ENCODE results near the gene UBE2O.

The UBE2O gene

DNA sequence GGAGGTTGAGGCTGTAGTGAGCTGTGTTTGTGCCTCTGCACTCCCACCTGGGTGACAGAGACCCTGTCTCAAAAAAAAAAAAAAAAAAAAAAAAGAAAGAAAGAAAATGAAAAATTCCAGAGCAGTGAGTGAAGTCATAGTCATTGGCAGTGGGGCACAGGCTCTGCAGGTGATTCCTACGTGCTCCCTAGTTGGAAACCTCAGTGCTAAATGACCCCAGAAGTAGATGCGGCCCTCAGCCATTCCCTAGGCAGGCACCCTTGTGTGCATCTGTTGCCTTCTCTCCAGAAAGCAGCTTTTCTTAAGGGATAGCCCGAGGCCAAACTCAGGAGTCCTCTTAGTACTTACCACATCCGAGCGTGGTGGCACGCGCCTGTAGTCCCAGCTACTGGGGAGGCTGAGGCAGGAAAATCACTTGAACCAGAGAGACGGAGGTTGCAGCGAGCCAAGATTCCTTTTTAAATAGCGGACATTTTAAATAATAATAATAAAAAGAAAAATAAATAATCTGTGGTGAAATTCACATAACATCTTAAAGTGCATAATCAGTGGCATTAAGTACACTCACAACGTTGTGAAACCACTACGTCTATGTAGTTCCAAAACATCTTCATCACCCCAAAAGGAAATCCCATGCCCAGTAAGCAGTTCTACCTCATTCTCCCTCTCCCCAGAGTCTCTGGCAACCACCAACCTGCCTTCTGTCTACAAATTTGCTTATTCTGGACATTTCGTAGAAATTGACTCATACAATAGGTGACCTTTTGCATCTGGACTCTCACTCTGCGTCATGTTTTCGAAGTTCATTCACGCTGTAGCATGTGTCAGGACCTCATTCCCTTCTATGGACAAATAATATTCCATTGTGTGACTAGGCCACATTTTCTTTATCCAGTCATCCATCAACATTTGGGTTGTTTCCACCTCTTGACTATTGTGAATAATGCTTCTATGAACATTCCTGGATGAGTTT is 81.0 kb downstream of the UBE2O start:
- Histone ChIP-seq H3K9me3 (replicated peaks in 1 of 11) (no peaks in the 10 kb centered on the region), H3K27me3 (no peaks in the 10 kb centered on the region), H3K4me1 (peaks cover 6 to 52% (median 48%) of the 10 kb centered on the region in 10 experiments), H3K4me3 (no peak overlapping the region), H3K9ac (no peak overlapping the region), H3K27ac (no peak overlapping the region), H3K36me3 (no peaks in the 10 kb centered on the region), H3K4me2 (peak overlapping the region in 4 of 11 experiments; percentile 68 to 75 (median 72); a peak in 4 of 22 replicates), H4K20me1 (no peaks in the 10 kb centered on the region)
- TF ChIP-seq Cebpa-rat (IDR thresholded peaks at IDR 0.05): no peak

DNA sequence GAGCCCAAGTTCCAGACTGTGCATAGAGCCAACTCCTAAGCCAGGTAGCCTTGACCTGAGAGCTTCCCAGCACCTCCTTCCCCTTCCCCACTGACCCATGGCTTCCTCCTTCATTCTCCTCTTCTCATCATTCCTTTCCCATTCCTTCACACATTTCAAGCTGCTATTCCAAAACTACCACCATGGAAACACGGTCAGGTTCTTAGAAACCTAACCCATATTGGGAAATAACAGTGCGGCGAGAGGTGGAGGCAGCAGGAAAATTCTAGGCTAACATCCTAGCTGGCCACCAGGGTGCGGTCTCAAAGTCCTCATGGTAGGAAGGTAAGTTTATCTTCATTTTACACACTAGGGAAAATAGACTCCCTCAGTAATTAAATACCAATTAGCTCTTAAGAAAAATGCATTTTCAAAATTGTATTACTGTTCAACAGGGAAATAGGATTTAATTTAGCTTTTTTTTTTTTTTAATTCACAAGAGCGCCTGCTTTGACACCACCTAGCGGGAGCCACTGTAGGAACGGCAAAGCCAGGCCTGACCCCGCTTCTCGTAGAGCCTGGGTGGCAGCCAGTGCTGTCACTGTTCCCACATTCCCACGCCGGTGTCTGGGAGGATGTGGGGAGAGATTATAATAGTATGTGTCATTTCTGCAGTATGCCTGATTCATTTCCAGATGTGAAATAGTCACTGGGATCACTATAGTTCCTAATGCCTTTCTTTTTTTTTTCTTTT is 82.5 kb downstream of the UBE2O start:
- Histone ChIP-seq H3K4me2 (peak overlapping the region in 9 of 11 experiments; percentile 33 to 77 (median 68); a peak in 18 of 22 replicates), H3K9me3 (replicated peaks in 1 of 11) (no peaks in the 10 kb centered on the region), H3K4me1 (peaks cover 6 to 52% (median 48%) of the 10 kb centered on the region in 10 experiments), H4K20me1 (no peaks in the 10 kb centered on the region), H3K27ac (no peak overlapping the region), H3K36me3 (no peaks in the 10 kb centered on the region), H3K4me3 (no peak overlapping the region), H3K27me3 (no peaks in the 10 kb centered on the region), H3K9ac (0 out of 22 replicates have a peak overlapping the region, but pooled peaks of 1 of the 11 experiments have one; percentile 4)
- TF ChIP-seq Cebpa-rat (IDR thresholded peaks at IDR 0.05): no peak

DNA sequence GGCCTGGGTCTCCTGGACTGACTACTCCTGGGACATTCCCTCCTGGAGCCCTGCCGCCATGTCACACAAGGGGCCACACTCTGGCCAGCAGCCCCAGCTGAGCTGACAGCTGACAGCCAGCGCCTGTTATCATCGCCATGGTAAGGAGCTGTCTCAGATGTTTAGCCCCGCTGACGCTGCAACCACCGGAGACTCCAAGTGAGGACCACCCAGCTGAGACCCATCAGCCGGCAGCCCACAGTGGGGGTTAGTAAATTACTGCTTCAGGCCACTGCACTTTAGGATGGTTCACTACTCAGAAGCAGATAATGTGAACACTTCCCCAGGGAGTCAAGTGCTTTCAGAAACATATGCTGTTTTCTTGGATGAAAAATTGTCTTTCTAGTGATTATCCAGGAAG is 83.1 kb downstream of the UBE2O start:
- H3K27ac ChIP-seq: no peak overlapping the region
- H3K4me2 ChIP-seq: peak overlapping the region in 9 of 11 experiments; percentile 33 to 77 (median 68); a peak in 17 of 22 replicates
- no peak overlapping the region for H3K4me3 ChIP-seq
- no peak for TF ChIP-seq Cebpa-rat (IDR thresholded peaks at IDR 0.05)
- no peaks in the 10 kb centered on the region for H3K36me3 ChIP-seq
- H3K9ac ChIP-seq: 0 out of 22 replicates have a peak overlapping the region, but pooled peaks of 1 of the 11 experiments have one; percentile 4
- H4K20me1 ChIP-seq: no peaks in the 10 kb centered on the region
- H3K4me1 ChIP-seq: peaks cover 6 to 51% (median 48%) of the 10 kb centered on the region in 10 experiments
- no peaks in the 10 kb centered on the region for H3K27me3 ChIP-seq
- H3K9me3 ChIP-seq (replicated peaks in 1 of 11): no peaks in the 10 kb centered on the region

DNA sequence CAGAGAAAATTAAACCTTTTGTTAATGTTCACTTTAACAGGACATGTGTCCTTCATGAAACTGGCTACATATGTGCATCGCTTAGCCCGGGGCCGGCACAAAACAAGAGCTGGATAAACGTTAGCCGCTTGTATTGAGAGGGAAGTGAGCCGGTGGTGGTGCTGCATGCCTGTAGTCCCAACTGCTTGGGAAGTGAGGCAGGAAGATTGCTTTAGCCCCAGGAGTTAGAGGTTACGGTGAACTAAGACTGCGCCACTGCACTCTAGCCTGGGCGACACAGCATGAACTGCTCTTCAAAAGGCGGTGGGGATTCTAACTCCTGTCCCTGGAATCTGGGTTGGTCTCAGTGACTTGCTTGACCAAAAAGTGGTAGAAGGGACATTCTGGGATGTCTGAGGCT is 83.6 kb downstream of the UBE2O start:
- Histone ChIP-seq H3K4me2 (peak overlapping the region in 9 of 11 experiments; percentile 33 to 77 (median 68); a peak in 17 of 22 replicates), H3K27me3 (no peaks in the 10 kb centered on the region), H3K9me3 (replicated peaks in 1 of 11) (no peaks in the 10 kb centered on the region), H3K4me1 (peaks cover 6 to 49% (median 46%) of the 10 kb centered on the region in 10 experiments), H3K9ac (no peak overlapping the region), H3K4me3 (no peak overlapping the region), H4K20me1 (no peaks in the 10 kb centered on the region), H3K36me3 (no peaks in the 10 kb centered on the region), H3K27ac (no peak overlapping the region)
- no peak for TF ChIP-seq Cebpa-rat (IDR thresholded peaks at IDR 0.05)

DNA sequence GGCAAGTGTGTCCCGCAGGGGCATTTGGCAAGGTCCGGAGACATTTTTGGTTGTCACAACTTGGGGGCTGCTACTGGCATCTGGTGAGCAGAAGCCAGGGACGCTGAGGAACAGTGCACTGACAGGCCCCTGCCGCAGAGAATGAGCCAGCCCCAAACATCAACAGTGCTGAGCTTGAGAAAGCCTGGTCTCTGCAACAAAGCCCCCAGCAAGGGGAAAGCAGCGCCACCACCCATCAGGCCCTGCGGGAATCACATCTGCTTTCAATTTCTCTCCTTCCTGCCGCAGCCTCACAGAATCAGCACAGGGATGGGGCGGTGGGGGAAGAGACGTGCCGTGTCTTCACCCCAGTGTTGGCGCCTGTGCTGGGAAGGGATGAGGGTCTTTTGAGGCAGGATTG is 84.4 kb downstream of the UBE2O start:
- Histone ChIP-seq H3K4me3 (peak overlapping the region in 2 of 10 experiments; percentile 9 to 43; a peak in 1 of 20 replicates), H3K27me3 (no peaks in the 10 kb centered on the region), H3K4me1 (peaks cover 2 to 41% (median 38%) of the 10 kb centered on the region in 10 experiments), H3K27ac (peak overlapping the region in 5 of 11 experiments; percentile 10 to 63 (median 37); a peak in 7 of 22 replicates), H3K36me3 (no peaks in the 10 kb centered on the region), H3K4me2 (peak overlapping the region; percentile 33 to 77 (median 68)), H3K9me3 (replicated peaks in 1 of 11) (no peaks in the 10 kb centered on the region), H3K9ac (peak overlapping the region in 9 of 11 experiments; percentile 9 to 50 (median 26); a peak in 8 of 22 replicates), H4K20me1 (no peaks in the 10 kb centered on the region)
- TF ChIP-seq Cebpa-rat (IDR thresholded peaks at IDR 0.05): no peak

DNA sequence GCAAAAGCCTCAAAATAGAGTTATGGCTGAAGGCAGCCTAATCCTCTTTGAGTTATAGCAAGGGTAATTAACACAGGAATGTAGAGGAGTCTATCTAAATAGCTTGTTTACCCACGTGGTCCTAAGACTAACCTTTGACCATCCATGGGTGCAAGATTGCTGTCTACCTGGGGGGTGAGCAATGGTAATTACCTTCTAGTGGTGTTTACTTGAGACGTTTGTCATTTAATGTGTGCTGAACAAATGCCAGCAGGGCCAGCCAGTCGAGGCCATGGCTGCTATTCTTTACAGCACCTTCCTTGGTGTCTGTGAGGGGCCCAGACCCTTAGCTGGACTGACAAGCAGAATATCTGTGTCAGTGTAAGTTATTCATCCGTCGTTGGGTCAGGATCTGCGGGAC is 85.3 kb downstream of the UBE2O start:
- H3K36me3 ChIP-seq: no peaks in the 10 kb centered on the region
- H4K20me1 ChIP-seq: no peaks in the 10 kb centered on the region
- H3K4me2 ChIP-seq: no peak overlapping the region
- no peak overlapping the region for H3K9ac ChIP-seq
- H3K27ac ChIP-seq: no peak overlapping the region
- peaks cover 0 to 32% (median 29%) of the 10 kb centered on the region in 10 experiments; a peak in 18 of 20 replicates for H3K4me1 ChIP-seq
- no peaks in the 10 kb centered on the region for H3K9me3 ChIP-seq (replicated peaks in 1 of 11)
- no peak overlapping the region for H3K4me3 ChIP-seq
- no peaks in the 10 kb centered on the region for H3K27me3 ChIP-seq
- no peak for TF ChIP-seq Cebpa-rat (IDR thresholded peaks at IDR 0.05)

DNA sequence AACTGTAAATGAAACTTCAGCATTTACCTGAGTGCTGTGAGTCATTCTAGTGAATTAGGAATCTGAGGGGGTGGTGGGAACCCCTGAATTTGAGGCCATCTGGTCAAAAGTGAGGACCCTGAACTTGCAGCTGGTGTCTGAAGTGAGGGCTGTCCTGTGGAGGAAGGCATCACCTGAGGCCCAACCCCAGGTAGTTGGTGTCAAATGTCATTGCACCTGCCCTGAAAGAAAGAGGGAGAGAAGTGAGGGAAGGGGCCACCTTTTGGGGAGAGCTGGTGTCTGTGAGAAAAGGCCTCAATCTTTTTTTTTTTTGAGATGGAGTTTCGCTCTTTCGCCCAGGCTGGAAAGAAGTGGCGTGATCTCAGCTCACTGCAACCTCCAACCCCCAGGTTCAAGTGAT is 86.7 kb downstream of the UBE2O start:
- TF ChIP-seq Cebpa-rat (IDR thresholded peaks at IDR 0.05): no peak
- Histone ChIP-seq H3K4me1 (peaks cover 0 to 31% (median 27%) of the 10 kb centered on the region in 10 experiments; a peak in 18 of 20 replicates), H3K36me3 (no peaks in the 10 kb centered on the region), H3K4me2 (no peak overlapping the region), H3K27ac (no peak overlapping the region), H3K27me3 (no peaks in the 10 kb centered on the region), H3K9me3 (replicated peaks in 1 of 11) (no peaks in the 10 kb centered on the region), H3K9ac (no peak overlapping the region), H3K4me3 (no peak overlapping the region), H4K20me1 (no peaks in the 10 kb centered on the region)

DNA sequence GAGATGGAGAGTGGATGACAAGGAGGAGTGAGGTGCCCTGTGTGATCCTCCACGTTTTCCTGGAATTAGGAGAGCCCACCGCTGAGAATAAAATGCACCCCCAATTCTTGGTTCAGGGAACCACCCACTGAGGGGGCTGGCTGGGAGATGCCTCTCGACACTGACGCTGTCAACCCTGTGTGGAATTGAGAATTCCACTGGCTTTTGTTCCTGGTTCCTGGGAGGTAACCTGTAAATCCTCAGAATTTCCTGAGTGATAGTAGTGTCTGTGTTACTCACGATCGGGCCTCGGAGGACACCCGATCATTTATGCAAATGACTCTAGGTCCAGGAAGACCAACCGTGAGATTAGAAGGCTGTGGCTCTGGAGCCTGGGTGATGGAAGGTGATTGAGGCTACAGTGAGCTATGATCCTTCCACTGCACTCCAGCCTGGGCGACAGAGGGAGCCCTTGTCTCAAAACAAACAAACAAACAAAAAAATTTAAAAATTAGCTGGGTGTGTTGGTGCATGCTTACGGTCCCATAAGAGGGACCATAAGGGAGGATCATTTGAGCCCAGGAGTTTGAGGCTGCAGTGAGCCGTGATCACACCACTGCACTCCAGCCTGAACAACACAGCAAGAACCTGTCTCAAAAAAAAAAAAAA is 87.6 kb downstream of the UBE2O start:
- Histone ChIP-seq H3K27ac (no peak overlapping the region), H3K4me1 (peaks cover 0 to 25% (median 23%) of the 10 kb centered on the region in 10 experiments; a peak in 18 of 20 replicates), H3K4me3 (no peak overlapping the region), H3K9me3 (replicated peaks in 1 of 11) (no peaks in the 10 kb centered on the region), H3K36me3 (no peaks in the 10 kb centered on the region), H4K20me1 (no peaks in the 10 kb centered on the region), H3K9ac (no peak overlapping the region), H3K27me3 (no peaks in the 10 kb centered on the region), H3K4me2 (no peak overlapping the region)
- TF ChIP-seq Cebpa-rat (IDR thresholded peaks at IDR 0.05): no peak

Measured in BLaER1 treated with 17β-estradiol and CSF1 and Interleukin-3, amounts not matched to agents 10 nM and 100 nM (cell line).